ENCODE data around the gene MTA3. TPM values are rescaled to one million over a fixed set of nuclear protein-coding genes. Genes with fewer than 3 reads are reported as not detected.

The MTA3 gene
- total and polyA plus RNA-seq, 2 of the 8 experiments (the other 6 are each of a cell fraction or from before 2014, with no cell fraction given): 125 to 184 TPM

GRCh38 chr2:42614838-42615237, 46.4 kb downstream of the MTA3 start (continued):
- TF ChIP-seq, protein P1, sequence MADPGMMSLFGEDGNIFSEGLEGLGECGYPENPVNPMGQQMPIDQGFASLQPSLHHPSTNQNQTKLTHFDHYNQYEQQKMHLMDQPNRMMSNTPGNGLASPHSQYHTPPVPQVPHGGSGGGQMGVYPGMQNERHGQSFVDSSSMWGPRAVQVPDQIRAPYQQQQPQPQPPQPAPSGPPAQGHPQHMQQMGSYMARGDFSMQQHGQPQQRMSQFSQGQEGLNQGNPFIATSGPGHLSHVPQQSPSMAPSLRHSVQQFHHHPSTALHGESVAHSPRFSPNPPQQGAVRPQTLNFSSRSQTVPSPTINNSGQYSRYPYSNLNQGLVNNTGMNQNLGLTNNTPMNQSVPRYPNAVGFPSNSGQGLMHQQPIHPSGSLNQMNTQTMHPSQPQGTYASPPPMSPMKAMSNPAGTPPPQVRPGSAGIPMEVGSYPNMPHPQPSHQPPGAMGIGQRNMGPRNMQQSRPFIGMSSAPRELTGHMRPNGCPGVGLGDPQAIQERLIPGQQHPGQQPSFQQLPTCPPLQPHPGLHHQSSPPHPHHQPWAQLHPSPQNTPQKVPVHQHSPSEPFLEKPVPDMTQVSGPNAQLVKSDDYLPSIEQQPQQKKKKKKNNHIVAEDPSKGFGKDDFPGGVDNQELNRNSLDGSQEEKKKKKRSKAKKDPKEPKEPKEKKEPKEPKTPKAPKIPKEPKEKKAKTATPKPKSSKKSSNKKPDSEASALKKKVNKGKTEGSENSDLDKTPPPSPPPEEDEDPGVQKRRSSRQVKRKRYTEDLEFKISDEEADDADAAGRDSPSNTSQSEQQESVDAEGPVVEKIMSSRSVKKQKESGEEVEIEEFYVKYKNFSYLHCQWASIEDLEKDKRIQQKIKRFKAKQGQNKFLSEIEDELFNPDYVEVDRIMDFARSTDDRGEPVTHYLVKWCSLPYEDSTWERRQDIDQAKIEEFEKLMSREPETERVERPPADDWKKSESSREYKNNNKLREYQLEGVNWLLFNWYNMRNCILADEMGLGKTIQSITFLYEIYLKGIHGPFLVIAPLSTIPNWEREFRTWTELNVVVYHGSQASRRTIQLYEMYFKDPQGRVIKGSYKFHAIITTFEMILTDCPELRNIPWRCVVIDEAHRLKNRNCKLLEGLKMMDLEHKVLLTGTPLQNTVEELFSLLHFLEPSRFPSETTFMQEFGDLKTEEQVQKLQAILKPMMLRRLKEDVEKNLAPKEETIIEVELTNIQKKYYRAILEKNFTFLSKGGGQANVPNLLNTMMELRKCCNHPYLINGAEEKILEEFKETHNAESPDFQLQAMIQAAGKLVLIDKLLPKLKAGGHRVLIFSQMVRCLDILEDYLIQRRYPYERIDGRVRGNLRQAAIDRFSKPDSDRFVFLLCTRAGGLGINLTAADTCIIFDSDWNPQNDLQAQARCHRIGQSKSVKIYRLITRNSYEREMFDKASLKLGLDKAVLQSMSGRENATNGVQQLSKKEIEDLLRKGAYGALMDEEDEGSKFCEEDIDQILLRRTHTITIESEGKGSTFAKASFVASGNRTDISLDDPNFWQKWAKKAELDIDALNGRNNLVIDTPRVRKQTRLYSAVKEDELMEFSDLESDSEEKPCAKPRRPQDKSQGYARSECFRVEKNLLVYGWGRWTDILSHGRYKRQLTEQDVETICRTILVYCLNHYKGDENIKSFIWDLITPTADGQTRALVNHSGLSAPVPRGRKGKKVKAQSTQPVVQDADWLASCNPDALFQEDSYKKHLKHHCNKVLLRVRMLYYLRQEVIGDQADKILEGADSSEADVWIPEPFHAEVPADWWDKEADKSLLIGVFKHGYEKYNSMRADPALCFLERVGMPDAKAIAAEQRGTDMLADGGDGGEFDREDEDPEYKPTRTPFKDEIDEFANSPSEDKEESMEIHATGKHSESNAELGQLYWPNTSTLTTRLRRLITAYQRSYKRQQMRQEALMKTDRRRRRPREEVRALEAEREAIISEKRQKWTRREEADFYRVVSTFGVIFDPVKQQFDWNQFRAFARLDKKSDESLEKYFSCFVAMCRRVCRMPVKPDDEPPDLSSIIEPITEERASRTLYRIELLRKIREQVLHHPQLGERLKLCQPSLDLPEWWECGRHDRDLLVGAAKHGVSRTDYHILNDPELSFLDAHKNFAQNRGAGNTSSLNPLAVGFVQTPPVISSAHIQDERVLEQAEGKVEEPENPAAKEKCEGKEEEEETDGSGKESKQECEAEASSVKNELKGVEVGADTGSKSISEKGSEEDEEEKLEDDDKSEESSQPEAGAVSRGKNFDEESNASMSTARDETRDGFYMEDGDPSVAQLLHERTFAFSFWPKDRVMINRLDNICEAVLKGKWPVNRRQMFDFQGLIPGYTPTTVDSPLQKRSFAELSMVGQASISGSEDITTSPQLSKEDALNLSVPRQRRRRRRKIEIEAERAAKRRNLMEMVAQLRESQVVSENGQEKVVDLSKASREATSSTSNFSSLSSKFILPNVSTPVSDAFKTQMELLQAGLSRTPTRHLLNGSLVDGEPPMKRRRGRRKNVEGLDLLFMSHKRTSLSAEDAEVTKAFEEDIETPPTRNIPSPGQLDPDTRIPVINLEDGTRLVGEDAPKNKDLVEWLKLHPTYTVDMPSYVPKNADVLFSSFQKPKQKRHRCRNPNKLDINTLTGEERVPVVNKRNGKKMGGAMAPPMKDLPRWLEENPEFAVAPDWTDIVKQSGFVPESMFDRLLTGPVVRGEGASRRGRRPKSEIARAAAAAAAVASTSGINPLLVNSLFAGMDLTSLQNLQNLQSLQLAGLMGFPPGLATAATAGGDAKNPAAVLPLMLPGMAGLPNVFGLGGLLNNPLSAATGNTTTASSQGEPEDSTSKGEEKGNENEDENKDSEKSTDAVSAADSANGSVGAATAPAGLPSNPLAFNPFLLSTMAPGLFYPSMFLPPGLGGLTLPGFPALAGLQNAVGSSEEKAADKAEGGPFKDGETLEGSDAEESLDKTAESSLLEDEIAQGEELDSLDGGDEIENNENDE (IDR thresholded peaks at IDR 0.05; ENCODE audit: insufficient replicate concordance, low read length): no peak
- no peak for TF ChIP-seq JUN (IDR thresholded peaks at IDR 0.05; ENCODE audit: low read depth, low read length)
- no peak for TF ChIP-seq FOSL1 (IDR thresholded peaks at IDR 0.05; ENCODE audit: insufficient read depth, low read depth, low read length)
- no peak for TF ChIP-seq BRCA1 (IDR thresholded peaks at IDR 0.05; ENCODE audit: low read depth, low read length)
- TF ChIP-seq SIX5 (IDR thresholded peaks at IDR 0.05; ENCODE audit: low read depth, low read length): no peak
- no peak for TF ChIP-seq ASH2L (IDR thresholded peaks at IDR 0.05; ENCODE audit: low read length)
- no peak for TF ChIP-seq SP1 (IDR thresholded peaks at IDR 0.05; ENCODE audit: low read depth, low read length)
- no peak for TF ChIP-seq E2F6 (IDR thresholded peaks at IDR 0.05)
- no peak for TF ChIP-seq HDAC2 (IDR thresholded peaks at IDR 0.05; ENCODE audit: borderline replicate concordance in 1 of 2, low read depth in 2 of 2, low read length in 2 of 2)

All from H1 (cell line).